ENCODE measurements around the gene BIRC3.

Gene BIRC3

DNA sequence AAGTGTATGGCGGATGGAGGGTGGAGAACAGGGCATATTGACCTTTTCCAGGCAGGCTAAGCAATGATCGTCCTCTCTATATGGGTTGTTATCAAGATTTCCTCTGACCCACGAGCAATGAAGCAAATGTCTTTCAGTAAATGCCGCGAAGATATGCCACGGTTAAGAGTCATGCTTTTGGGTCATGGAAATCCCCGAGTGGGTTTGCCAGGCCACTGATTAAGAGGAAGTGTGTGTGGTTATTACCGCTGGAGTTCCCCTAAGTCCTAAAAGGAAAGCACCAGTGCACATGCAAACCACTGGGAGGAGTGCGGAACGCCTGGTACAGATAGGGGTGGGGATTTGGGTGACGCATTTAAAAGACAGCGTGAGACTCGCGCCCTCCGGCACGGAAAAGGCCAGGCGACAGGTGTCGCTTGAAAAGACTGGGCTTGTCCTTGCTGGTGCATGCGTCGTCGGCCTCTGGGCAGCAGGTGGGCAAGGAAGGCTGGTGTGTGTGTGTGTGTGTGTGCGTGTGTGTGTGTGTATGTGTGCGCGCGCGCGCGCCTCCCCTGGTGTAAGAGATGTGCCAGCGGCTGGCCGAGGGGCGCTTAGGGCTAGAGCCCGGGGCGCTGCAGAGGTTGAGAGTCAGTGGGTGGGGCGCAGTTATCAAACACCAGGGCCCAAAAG, at the start of gene BIRC3:
Gene BIRC3, plus strand, starts transcription at position 386 of the 669 bp plus-strand sequence. CDS start 7,026 bp downstream, outside the sequence.
- in situ Hi-C loops (cut with MboI; ENCODE audit: low sequenced_read_pairs): no loop called here

GRCh38 chr11:102267609-102268008, 49.7 kb upstream of the BIRC3 start:
- in situ Hi-C loops (cut with MboI; ENCODE audit: low sequenced_read_pairs): no loop called here

DNA sequence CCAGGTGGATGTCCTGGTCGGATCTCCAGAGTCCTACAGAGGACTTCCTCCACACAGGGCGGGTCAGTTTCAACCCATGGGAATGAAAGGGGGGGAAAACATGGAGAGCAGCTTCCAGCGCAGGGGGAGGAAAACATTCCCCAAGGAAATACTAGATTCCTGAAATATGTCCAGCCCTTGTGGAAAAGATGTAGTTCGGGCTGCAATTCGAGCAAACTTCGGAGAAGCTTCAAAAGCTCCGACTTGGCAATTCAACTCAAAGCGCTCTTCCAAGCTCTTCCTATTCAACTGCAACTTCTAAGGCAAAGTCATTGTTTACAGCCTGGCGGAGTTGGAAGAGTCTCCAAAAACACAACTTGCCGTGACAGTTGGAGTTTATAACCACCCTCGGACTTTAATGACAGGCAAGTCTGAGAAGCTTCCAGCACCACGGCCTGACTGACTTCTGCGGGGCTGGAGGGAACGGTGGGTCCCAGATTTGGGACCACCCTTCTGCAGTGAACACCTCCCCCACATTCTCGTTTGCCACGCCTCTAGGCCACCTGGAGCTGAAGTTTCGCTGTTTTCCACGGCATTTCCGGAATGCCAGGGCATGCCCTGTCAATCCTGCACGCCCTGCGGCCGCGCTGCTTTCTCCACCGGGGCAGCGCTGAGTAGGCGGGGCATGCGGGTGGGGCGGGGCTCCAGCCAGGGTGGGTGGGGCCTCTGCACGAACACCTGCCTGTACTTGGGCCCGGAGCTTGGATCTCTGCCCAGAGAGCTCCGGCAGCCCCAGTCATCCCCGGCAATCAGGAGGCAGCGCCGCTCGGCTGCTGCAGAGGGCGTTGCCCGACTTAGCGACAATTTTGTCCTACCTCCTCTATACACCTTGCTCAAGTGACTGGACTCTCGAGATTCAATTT, 49.0 kb upstream of the BIRC3 start:
- in situ Hi-C loops (cut with MboI; ENCODE audit: low sequenced_read_pairs): no loop called here

GRCh38 chr11:102268985-102269470, 48.3 kb upstream of the BIRC3 start:
- in situ Hi-C loops (cut with MboI; ENCODE audit: low sequenced_read_pairs): no loop called here

GRCh38 chr11:102269927-102270326, 47.4 kb upstream of the BIRC3 start:
- in situ Hi-C loops (cut with MboI; ENCODE audit: low sequenced_read_pairs): no loop called here

GRCh38 chr11:102272047-102272824, 45.0 kb upstream of the BIRC3 start:
- in situ Hi-C loops (cut with MboI; ENCODE audit: low sequenced_read_pairs): no loop called here

- in situ Hi-C loops (cut with MboI; ENCODE audit: low sequenced_read_pairs): no loop called here
These were observed 42.7 kb upstream of the BIRC3 start for GRCh38 chr11:102274628-102275027.

DNA sequence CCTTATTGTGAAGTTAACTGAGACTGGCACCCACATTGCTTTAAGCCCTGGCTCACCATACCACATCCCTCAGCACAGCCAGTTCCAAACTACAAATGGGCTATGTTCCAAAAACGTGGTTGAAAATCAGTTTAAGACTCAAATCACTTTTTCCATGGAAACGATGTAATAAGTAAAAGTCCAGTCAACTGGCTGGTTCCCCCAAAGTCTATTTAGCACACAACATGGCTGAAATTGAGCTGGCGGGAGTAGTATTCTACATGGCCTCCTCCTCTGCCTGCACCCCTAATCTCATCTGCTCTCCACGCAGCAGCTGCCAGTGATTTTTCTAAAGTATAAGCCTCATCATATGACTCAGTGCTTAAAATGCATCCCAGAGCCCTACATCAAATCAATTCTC, 40.9 kb upstream of the BIRC3 start:
- in situ Hi-C loops (cut with MboI; ENCODE audit: low sequenced_read_pairs): no loop called here

GRCh38 chr11:102276783-102277182, 40.5 kb upstream of the BIRC3 start:
- in situ Hi-C loops (cut with MboI; ENCODE audit: low sequenced_read_pairs): no loop called here

GRCh38 chr11:102279641-102280170, 37.6 kb upstream of the BIRC3 start:
- in situ Hi-C loops (cut with MboI; ENCODE audit: low sequenced_read_pairs): no loop called here

DNA sequence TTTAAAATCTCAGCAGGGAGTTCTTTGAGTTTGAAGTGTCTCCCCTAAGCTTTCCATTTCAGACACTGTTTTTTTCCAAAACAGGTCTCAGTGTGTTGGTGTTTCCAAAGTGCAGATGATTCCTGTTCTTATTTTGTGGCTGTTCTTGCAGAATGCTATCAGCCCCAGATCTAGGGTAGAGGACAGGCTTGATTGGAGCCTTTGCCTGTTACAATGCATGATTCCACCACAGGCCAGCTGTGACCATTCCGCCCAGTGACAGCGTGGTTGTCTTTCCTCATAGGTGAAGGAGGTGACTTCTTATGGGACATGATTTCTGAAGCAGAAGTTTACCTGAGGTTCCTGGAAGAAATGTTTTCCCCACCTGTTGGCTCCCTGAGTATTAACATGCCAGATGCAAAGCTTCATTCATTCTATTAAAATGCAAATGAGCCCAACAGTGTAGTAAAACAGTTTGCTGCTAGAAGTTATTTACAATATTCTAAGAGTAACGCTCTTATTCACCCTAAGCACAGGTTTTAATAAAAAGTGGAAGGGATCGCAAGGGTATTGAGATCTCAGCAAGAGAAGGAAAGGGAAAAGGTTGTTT, 36.9 kb upstream of the BIRC3 start:
- in situ Hi-C loops (cut with MboI; ENCODE audit: low sequenced_read_pairs): no loop called here

DNA sequence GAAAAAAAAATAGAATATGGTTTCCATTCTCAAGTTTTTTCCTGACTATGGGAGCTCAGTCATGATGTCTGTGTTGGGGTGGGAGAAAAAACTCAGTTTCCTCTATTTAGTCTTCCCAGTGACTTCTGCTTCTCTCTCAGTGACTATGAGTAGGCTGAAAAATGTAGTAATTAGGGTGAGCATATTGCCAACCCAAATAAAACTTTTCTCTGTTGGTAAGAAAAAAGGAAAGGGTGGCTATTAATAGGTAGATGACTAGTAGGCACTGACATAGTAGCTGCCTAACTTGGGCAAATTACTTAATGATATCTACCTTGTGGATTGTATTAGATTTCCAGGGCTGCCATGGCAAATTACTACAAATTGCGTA, 34.2 kb upstream of the BIRC3 start:
- in situ Hi-C loops (cut with MboI; ENCODE audit: low sequenced_read_pairs): no loop called here

- in situ Hi-C loops (cut with MboI; ENCODE audit: low sequenced_read_pairs): no loop called here
These were observed 33.3 kb upstream of the BIRC3 start for GRCh38 chr11:102284008-102284407.

DNA sequence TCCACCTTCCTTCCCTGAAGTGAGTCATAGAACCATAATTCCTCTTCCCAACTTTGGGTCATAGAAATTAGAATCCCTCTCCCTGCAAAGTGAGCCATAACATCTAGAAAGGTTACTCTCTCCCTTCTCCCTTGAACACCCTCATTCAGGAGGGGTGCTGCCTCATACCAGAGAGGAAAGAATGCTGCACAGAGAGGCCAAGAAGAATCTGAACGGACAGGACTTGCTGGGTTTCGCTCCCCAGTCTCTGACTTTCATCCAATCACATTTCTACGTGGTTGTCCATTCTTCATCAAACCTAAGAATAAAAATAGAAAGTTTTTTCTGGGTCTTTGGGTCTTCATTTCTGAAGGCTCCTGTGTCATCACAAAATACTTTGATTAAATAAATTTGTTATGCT, 31.0 kb upstream of the BIRC3 start:
- in situ Hi-C loops (cut with MboI; ENCODE audit: low sequenced_read_pairs): no loop called here

GRCh38 chr11:102287964-102288724, 29.1 kb upstream of the BIRC3 start:
- in situ Hi-C loops (cut with MboI; ENCODE audit: low sequenced_read_pairs): no loop called here

GRCh38 chr11:102288725-102289083, 28.6 kb upstream of the BIRC3 start:
- in situ Hi-C loops (cut with MboI; ENCODE audit: low sequenced_read_pairs): no loop called here

GRCh38 chr11:102289592-102289991, 27.7 kb upstream of the BIRC3 start:
- in situ Hi-C loops (cut with MboI; ENCODE audit: low sequenced_read_pairs): no loop called here

- in situ Hi-C loops (cut with MboI; ENCODE audit: low sequenced_read_pairs): no loop called here
These were observed 25.5 kb upstream of the BIRC3 start for GRCh38 chr11:102291831-102292230.

GRCh38 chr11:102292933-102293332, 24.4 kb upstream of the BIRC3 start:
- in situ Hi-C loops (cut with MboI; ENCODE audit: low sequenced_read_pairs): no loop called here
